ENCODE results near the gene ALDH3B1.

GRCh38 chr11:68014947-68015447 lies 4.9 kb downstream of the ALDH3B1 start:
- TF ChIP-seq CTCF (IDR thresholded peaks at IDR 0.05; ENCODE audit: insufficient read depth, low read length, poor library complexity, severe bottlenecking) (no peak), EZH2phosphoT487 (conservative IDR thresholded peaks at IDR 0.05; ENCODE audit: low read length) (no peak)

Data from SU-DHL-6 (cell line).